Mononuclear cell (primary cell): ENCODE results near the gene SCLT1. TPM values are rescaled to one million over a fixed set of nuclear protein-coding genes. Genes with fewer than 3 reads are reported as not detected.
"Not testable (repeated sequence)": the region's sequence is repeated elsewhere in the genome, so short reads cannot be mapped to it uniquely, and the experiment has no call there.

ENCODE experiments used
- H3K27me3 ChIP-seq: 2 replicates; pipeline ENCODE4 v1.6.0; 2011; ENCODE audit warnings: low read length, control low read depth; ENCODE audit not compliant: insufficient read depth
- H3K4me1 ChIP-seq: 2 replicates; pipeline ENCODE4 v1.5.1; 2011; ENCODE audit warnings: mild to moderate bottlenecking, low read length, control low read depth; ENCODE audit not compliant: insufficient read depth
- H3K4me3 ChIP-seq: 2 replicates; pipeline ENCODE4 v1.5.1; 2011; ENCODE audit warnings: mild to moderate bottlenecking, low read length, moderate library complexity
- H3K9me3 ChIP-seq: 2 replicates; pipeline ENCODE4 v1.5.1; 2011; ENCODE audit warnings: low read depth, mild to moderate bottlenecking, control low read depth, low read length
- total RNA-seq: library from RNA; depleted of rRNA; stranded (reverse); fragments of >200 nt; gene quantifications from one replicate; pipeline ENCODE4 v1.2.3, GENCODE V29; 2012

Gene SCLT1
- total RNA-seq, 1 donor, result 48.4 TPM

DNA sequence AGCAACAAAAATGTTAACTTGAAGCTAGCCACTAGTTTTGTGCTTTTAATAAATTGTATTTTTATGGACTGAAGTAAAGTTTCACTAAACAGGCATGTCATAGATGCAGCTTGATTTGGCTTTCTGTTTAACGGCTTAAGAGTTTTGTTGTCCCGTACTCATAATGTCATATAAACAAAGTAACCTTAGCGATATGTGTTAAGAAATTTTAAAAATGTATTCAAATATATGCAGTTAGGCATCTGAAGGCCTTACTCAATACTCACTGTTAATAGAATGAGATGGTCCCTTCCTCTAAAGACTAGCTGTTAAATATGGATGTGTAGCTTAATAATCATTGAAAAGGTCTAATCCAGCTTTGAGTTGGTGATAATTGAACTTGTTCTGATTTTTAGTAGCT lies 1.0 kb upstream of the SCLT1 start:
- Histone ChIP-seq H3K9me3 (no peaks in the 10 kb centered on the region), H3K4me1 (peaks cover 30% of the 10 kb centered on the region), H3K27me3 (no peaks in the 10 kb centered on the region), H3K4me3 (no peak overlapping the region)

DNA sequence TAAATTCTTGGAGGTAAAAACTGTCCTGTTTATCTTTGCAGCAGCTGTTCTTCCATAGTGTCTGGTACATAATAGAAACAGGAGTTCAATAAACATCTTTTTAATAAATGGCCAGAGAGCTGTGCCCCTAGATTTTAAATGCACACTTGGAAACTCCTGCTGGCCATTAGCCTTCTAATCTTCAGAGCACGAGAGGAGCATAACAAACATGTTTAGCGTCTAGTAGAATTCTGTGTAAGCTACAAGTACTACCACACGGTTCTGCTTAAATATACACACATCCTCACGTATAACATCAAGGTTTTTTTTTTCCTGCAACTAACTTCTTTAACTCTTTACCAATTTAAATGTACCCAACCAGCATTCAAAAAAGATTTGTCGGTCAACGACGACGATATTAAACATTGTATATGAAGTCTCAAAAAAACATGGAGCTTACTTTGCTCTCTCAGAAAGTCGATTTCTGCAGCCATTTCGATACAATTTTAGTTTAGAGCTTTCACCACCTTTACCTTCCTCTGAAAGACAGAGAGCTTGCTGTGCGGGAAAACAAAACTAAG lies 628 bp downstream of the SCLT1 start:
- Histone ChIP-seq H3K27me3 (no peaks in the 10 kb centered on the region), H3K4me1 (peaks cover 31% of the 10 kb centered on the region), H3K9me3 (no peaks in the 10 kb centered on the region), H3K4me3 (peak overlapping the region; percentile 83)

DNA sequence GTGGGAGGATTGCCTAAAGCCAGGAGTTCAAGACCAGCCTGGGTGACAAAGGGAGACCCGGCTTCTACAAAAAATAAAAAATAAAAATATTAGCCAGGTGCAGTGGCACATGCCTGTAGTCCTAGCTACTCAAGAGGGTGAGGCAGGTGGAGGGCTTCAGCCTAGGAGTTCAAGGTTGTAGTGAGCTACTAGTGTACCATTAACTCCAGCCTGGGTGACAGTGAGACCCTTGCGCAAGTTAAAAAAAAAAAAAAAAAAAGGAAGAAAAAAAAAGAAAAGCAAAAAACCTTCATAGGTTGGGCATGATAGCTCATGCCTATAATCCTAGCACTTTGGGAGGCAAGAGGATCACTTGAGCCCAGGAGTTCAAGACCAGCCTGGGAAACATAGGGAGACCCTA lies 5.8 kb downstream of the SCLT1 start:
- H3K4me1 ChIP-seq, result peaks cover 41% of the 10 kb centered on the region
- no peak overlapping the region for H3K4me3 ChIP-seq
- no peaks in the 10 kb centered on the region for H3K9me3 ChIP-seq
- no peaks in the 10 kb centered on the region for H3K27me3 ChIP-seq

DNA sequence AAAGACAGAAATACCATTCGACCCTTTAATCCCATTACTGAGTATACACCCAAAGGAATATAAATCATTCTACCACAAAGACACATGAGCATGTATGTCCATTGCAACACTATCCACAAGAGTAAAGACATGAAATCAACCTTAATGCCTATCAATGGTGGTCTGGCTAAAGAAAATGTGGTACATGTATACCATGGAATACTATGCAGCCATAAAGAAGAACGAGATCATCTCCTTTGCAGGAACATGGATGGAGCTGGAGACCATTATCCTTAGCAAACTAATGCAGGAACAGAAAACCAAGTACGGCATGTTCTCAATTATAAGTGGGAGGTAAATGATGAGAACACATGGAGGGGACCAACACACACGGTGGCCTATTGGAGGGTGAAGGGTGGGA lies 7.9 kb downstream of the SCLT1 start:
- Histone ChIP-seq H3K9me3 (peaks cover under 1% of the 10 kb centered on the region), H3K4me3 (no peak overlapping the region), H3K4me1 (peaks cover 21% of the 10 kb centered on the region), H3K27me3 (no peaks in the 10 kb centered on the region)

DNA sequence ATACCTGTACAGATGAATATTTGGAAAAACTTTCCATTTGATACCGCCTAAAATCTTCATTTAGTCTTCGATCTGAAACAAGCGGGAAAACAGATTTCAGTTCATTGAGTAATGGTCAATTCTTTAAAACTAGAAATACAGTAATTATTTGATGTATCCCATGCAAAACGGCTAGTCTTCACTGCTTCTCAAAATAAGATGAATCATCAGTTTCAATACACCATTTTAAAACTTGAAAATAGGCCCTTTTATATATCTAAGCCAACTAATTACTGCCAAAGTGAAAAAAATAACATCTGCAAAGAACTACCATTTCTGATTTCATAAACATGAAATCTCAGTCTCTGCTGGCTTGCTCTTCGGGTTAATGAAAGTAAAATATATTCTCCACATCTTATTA lies 11.0 kb downstream of the SCLT1 start:
- Histone ChIP-seq H3K4me3 (no peak overlapping the region), H3K4me1 (peaks cover 8% of the 10 kb centered on the region), H3K27me3 (no peaks in the 10 kb centered on the region)

DNA sequence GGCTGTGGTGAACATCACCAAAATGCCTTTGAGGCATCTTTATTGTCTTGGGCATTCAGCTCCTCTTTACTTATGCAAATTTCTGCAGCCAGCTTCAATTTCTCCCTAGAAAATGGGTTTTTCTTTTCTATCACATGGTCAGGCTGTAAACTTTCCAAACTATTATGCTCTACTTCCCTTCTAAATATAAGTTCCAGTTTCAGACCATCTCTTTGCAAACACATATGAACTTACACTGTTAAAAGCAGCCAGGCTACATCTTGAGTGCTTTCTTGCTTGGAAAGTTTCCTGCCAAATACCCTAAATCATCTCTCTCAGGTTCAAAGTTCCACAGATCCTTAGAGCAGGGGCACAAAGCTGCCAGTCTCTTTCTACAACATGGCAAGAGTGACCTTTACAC lies 13.2 kb downstream of the SCLT1 start:
- Histone ChIP-seq H3K9me3 (peaks cover 5% of the 10 kb centered on the region), H3K4me3 (no peak overlapping the region), H3K27me3 (no peaks in the 10 kb centered on the region), H3K4me1 (peaks cover 3% of the 10 kb centered on the region)

More for the DNA sequence above, 11.0 kb downstream of the SCLT1 start:
- peaks cover 5% of the 10 kb centered on the region for H3K9me3 ChIP-seq

DNA sequence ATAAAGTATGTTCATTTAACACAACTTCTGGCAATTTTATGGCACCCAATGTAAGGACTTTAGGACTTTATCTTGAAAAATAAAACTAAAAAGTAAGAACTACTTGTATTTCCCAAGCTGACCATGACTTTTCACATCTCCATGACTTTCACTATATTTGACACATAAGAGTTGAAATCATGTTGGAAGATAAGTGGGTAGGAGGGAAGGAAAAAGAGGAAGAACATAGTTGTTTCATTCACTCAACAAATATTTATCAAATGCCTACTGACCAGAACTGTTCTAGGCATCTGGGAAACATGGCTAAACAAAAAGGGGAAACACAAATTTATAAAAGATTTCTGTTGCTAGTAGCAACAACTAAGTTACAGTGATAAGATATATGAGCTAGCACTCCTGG lies 16.0 kb downstream of the SCLT1 start:
- Histone ChIP-seq H3K27me3 (no peaks in the 10 kb centered on the region), H3K4me3 (no peak overlapping the region), H3K9me3 (peaks cover 5% of the 10 kb centered on the region), H3K4me1 (no peaks in the 10 kb centered on the region)

DNA sequence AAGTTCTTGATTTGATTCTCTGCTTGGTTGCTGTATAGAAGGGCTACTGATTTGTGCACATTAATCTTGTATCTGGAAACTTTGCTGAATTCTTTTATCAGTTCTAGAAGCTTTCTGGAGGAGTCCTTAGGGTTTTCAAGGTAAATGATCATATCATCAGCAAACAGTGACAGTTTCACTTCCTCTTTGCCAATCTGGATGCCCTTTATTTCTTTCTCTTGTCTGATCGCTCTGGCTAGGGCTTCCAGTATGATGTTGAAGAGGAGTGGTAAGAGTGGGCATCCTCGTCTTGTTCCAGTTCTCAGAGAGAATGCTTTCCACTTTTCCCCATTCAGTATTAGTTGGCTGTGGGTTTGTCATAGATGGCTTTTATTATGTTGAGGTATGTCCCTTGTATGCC lies 23.8 kb downstream of the SCLT1 start:
- not testable (repeated sequence) for H3K27me3 ChIP-seq
- peaks cover 24% of the 10 kb centered on the region for H3K9me3 ChIP-seq

DNA sequence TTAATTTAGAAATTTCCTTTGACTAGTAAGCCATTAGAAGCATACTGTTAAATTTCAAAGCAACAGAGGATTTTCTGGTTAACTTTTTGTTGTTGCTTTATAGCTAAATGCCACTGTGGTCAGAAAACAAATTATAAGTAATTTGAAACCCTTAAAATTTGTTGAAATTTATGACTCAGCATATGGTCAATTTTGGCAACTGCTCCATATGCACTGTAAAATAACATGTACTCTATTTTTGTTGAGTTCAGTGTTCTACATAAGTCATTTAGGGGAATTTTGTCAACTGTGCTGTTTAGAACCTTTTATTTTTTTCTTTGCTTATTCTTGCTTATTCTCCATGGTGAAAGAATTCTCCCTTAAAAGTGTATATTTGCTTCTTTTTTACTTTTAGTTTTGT lies 28.6 kb downstream of the SCLT1 start:
- H3K9me3 ChIP-seq, result peaks cover 70% of the 10 kb centered on the region
- no peaks in the 10 kb centered on the region for H3K27me3 ChIP-seq
- H3K4me3 ChIP-seq, result no peak overlapping the region
- H3K4me1 ChIP-seq, result no peaks in the 10 kb centered on the region

More for the DNA sequence above, 23.8 kb downstream of the SCLT1 start:
- not testable (repeated sequence) for H3K4me3 ChIP-seq, H3K4me1 ChIP-seq

DNA sequence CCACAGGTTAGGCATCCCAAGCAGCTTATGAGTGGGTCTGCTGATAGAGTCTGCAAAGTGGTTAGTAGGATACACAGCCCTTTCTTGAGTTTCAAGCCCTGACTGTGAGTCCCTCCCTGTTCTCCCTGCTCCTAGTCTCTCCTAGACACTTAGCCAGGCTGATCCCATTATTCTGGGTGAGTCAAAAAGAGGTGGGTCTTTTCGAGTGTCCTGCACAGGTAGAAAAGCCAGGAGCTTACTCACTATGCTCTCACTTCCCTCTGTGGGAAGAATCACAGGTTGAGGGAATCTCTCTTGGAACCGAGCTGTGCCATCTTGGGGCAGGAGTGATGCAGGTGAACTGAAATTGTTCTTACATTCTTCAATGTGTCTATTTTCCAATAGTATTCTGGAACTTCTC lies 29.7 kb downstream of the SCLT1 start:
- H3K9me3 ChIP-seq, result peaks cover 80% of the 10 kb centered on the region
- no peaks in the 10 kb centered on the region for H3K4me1 ChIP-seq
- H3K27me3 ChIP-seq, result no peaks in the 10 kb centered on the region
- H3K4me3 ChIP-seq, result no peak overlapping the region

DNA sequence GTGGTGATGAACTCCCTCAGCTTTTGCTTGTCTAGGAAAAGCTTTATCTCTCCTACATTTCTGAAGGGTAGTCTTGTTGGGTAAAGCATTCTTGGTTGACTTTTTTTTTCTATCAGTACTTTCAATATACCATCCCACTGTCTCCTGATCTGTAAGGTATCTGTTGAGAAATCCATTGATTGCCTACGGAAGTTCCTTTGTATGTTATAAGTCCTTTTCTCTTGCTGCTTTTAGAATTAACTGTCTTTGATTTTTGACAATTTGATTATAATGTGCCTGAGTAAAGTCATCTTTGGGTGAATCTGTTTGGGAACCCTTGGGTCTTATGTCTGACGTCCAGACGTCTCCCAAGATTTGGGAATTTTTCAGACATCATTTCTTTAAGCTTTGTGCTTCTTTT lies 30.8 kb downstream of the SCLT1 start:
- Histone ChIP-seq H3K4me1 (no peaks in the 10 kb centered on the region), H3K27me3 (no peaks in the 10 kb centered on the region), H3K9me3 (peaks cover 91% of the 10 kb centered on the region), H3K4me3 (no peak overlapping the region)

DNA sequence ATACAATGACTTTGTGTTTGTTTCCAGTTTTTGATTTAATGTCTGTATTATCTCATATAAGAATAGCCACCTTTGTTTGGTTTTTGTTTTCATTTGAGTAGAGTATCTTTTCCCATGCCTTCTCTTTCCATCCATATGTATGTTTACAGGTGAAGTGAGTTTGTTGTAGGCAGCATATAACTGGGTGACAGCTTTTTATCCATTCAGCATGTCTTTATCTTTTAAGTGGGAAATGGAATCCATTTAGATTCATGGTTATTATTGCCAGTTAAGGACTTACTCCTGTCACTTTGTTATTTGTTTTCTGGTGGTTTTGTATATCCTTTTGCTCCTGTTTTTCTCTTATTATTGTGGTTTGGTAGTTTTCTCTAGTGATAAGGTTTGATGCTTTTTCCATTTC lies 34.3 kb downstream of the SCLT1 start:
- Histone ChIP-seq H3K27me3 (no peaks in the 10 kb centered on the region), H3K4me3 (no peak overlapping the region), H3K9me3 (peaks cover 90% of the 10 kb centered on the region), H3K4me1 (no peaks in the 10 kb centered on the region)

DNA sequence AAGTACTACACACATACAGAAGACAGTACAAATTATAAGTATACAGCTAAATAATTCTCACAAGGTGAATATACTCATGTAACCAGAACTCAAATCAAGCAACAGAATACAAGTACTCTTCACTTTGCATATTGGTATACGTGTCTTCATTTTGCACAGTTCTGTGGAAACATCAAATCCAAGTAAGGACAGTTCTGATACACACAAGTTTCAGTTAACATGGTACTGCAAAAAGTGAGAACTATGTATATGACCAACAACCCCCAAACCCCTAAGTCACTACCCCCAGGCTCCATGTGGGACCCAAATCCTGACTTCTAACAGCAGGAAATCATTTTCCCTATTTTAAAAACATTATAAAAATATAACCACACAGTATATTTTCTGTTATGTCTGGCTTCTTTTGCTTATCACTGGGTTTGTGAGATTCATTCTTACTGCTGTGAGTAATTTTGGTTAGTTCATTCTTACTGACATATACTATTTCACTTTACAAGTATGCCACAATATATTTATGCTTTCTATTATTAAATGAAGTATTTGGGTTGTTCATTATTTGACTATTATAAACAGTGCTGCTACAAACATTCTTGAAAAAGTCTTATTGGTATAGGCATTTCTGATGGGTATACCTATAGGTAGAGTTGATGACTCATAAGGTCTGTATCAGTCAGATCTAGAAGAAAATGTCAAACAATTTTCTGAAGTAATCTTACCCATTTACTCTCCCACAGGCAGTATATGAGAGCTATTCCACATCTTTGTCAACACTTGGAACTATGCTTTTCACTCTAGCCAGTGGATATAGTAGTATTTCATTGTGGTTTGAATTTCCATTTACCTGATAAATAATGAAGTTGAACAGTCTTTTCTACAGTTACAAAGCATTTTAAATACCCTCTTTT lies 47.0 kb downstream of the SCLT1 start:
- no peaks in the 10 kb centered on the region for H3K27me3 ChIP-seq
- H3K4me1 ChIP-seq, result no peaks in the 10 kb centered on the region
- H3K4me3 ChIP-seq, result no peak overlapping the region
- H3K9me3 ChIP-seq, result no peaks in the 10 kb centered on the region

DNA sequence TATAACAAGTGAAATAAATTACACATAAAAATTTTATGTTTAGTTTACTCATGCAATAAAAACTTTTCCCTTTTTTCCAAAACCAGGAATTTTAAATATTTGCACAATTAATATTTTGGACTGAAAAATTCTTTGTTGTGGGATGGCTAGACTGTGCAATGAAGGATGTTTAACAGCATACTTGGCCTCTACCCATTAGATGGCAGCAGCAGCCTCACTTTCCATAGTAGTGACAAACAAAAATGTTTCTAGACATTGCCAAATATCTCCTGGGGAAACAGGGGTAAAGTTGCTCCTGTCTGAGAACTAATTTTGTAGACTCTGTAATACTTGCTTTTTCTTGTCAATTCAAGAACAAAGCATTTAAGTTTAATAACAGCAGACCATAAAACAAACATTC lies 49.8 kb downstream of the SCLT1 start:
- Histone ChIP-seq H3K9me3 (no peaks in the 10 kb centered on the region), H3K4me3 (no peak overlapping the region), H3K4me1 (no peaks in the 10 kb centered on the region)

DNA sequence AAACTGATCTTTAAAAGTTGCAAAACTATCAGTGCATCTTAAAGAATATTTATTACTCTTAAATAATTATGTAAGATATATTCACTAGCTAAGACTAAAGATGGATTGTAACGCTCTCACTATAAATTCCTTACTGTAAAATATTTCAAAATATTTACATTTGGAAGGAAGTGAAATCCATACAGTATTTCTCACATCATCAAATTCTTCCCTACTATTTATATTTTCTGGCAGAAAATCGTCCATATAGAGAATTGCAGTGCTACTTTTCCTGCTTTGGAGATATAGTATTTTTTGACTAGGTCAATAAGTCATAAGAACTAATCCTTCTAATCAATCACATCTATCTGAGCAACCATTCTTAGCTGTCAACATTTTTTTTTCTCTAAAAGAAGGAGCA lies 52.9 kb downstream of the SCLT1 start:
- no peak overlapping the region for H3K4me3 ChIP-seq
- no peaks in the 10 kb centered on the region for H3K27me3 ChIP-seq
- no peaks in the 10 kb centered on the region for H3K4me1 ChIP-seq
- no peaks in the 10 kb centered on the region for H3K9me3 ChIP-seq

More for the DNA sequence above, 49.8 kb downstream of the SCLT1 start:
- no peaks in the 10 kb centered on the region for H3K27me3 ChIP-seq

DNA sequence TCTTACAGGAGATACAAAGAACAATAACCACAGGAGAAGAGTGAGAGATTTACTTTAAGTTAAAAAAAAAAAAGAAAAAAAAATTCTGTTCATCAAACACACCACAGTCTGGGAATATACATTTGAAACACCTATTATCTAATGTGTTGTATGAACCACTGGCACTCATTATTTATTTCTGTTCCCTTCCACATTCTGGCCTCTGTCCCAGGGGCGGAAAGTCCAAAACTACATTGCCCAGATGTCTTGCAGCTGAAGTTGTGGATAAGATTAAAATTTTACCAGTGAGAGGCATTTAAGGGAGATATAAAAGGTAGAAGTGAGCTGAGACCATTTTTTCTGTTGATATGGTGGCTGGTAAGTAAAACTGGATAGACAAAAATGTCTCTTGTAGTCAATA lies 56.2 kb downstream of the SCLT1 start:
- Histone ChIP-seq H3K4me1 (no peaks in the 10 kb centered on the region), H3K27me3 (no peaks in the 10 kb centered on the region), H3K4me3 (no peak overlapping the region), H3K9me3 (no peaks in the 10 kb centered on the region)
